ENCODE results near the gene SGCD. TPM values are rescaled to one million over a fixed set of nuclear protein-coding genes. Genes with fewer than 3 reads are reported as not detected.

The SGCD gene
- total RNA-seq, 4 donors from 2014 or later: 12.4 to 17.8 (median 13.4) TPM

DNA sequence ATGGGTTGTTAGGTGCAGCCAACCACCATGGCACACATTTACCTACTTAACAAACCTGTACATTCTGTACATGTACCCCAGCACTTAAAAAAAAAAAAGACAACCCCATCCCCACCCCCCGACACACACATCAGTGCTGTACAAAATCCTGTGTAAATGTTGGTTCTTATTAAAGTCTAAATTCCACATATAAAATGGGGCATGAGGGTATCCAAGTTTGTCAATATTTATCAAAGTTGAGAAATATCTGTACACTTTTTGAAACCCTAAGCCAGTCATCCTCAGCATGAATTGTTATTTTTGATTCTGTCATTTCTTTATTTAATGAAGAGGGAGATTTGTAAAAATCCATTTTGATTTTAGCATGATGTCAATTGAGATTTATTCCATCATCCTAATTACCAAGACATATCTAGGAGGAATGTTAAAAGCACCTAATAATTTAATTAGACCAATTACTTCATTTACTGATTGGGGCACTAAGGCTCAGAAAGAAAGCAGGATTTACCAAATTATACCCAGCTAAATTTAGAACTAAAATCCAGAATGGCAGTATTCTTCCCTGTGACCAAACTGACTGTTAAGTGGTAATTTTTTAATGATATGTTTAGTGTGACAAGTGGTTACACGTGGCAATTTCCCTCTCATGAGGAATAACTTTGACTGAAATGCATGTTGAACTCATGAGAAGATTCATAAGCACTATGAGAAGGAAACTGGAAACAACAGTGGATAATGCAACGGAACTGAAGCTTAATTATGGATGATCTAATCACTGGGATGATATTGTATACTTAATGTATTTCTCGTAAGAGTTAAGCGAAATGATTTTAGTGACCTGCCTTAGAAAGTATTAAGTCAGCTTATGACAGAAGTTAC, 195.9 kb downstream of the SGCD start:
- no peaks in the 10 kb centered on the region for H3K36me3 ChIP-seq
- H3K4me3 ChIP-seq: no peak overlapping the region
- no peak for TF ChIP-seq POLR2A (IDR thresholded peaks at IDR 0.05)
- no peaks in the 10 kb centered on the region for H3K27me3 ChIP-seq
- H3K4me1 ChIP-seq: no peaks in the 10 kb centered on the region
- peaks cover 0 to 10% (median 2%) of the 10 kb centered on the region in 4 donors for H3K9me3 ChIP-seq
- 78 to 79% methylated on average over 5 of the region's 5 CpGs for WGBS, 2 donors
- no peak overlapping the region for H3K27ac ChIP-seq
- no peak for DNase-seq (ENCODE audit: low spot score in 2 of 2)

DNA sequence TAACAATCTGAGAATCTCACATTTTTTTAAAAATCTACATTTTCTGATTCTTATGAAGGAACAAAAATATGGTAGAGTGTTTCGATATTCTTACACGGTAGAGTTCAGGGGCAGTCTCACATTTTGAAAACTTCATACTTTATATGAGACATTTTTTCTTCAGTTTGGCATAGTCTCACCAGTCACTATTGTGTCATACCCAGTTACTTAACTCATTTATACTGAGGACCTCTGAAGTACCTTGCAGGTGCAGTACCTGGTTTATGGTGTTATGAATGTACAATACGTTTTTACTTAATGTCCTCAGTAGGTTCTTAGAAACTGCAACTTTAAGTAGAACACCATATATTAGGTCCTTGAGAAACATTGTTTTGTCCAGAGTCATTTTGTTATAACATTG, 196.6 kb downstream of the SGCD start:
- 91% methylated on average over 3 of the region's 3 CpGs for WGBS, 2 donors
- H3K9me3 ChIP-seq: peaks cover 0 to 7% (median 0%) of the 10 kb centered on the region in 4 donors
- no peak overlapping the region for H3K27ac ChIP-seq
- TF ChIP-seq POLR2A (IDR thresholded peaks at IDR 0.05) (no peak), EP300 (IDR thresholded peaks at IDR 0.05) (no peak)
- TF ChIP-seq, protein P1, sequence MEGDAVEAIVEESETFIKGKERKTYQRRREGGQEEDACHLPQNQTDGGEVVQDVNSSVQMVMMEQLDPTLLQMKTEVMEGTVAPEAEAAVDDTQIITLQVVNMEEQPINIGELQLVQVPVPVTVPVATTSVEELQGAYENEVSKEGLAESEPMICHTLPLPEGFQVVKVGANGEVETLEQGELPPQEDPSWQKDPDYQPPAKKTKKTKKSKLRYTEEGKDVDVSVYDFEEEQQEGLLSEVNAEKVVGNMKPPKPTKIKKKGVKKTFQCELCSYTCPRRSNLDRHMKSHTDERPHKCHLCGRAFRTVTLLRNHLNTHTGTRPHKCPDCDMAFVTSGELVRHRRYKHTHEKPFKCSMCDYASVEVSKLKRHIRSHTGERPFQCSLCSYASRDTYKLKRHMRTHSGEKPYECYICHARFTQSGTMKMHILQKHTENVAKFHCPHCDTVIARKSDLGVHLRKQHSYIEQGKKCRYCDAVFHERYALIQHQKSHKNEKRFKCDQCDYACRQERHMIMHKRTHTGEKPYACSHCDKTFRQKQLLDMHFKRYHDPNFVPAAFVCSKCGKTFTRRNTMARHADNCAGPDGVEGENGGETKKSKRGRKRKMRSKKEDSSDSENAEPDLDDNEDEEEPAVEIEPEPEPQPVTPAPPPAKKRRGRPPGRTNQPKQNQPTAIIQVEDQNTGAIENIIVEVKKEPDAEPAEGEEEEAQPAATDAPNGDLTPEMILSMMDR (IDR thresholded peaks at IDR 0.05): no peak
- no peaks in the 10 kb centered on the region for H3K27me3 ChIP-seq
- DNase-seq (ENCODE audit: low spot score in 2 of 2): no peak
- H3K36me3 ChIP-seq: no peaks in the 10 kb centered on the region
- H3K4me1 ChIP-seq: no peaks in the 10 kb centered on the region
- H3K4me3 ChIP-seq: no peak overlapping the region

DNA sequence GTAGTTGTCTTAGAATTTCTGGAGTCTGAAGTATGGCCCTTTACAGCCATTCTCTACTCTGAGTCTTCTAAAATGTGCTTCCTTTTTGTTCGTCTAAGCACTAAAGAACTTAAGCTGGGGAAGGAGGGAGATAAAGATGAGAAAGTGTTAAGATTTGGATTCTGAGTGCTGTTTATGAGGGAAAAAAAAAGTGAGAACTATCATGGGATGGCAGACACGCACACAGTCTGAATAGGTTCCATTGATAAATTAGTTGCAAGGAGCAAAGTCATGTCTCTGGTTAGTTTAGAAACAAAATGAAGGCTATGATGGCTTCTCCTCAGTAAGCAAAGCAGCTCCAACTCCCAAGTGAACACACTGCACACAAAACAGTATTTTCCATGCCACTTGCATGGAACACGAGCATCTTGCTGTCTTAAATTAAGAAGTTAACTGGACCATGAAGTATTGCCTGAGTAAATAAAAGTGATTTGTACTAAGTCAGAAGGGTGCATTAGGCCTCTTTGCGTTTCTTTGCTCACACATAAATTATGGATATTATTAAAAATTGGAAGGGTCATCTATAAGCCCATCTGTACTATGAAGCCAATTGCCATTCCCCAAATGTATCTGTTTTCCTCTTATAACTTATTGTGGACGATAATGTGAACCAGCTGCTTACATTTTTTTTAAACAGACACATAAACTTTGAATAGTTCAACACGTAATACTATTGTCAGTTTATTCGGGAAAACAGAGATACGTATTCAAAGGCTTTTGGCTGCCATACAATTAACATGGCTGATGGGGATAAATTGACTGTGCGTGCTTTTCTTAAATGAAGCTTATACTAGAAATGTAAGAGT, 199.3 kb downstream of the SGCD start:
- TF ChIP-seq, protein P1 (IDR thresholded peaks at IDR 0.05): no peak
- no peak for TF ChIP-seq POLR2A (IDR thresholded peaks at IDR 0.05)
- no peak for TF ChIP-seq EP300 (IDR thresholded peaks at IDR 0.05)
- DNase-seq (ENCODE audit: low spot score in 2 of 2): no peak
- H3K4me1 ChIP-seq: no peaks in the 10 kb centered on the region
- H3K4me3 ChIP-seq: no peak overlapping the region
- H3K27me3 ChIP-seq: no peaks in the 10 kb centered on the region
- no peaks in the 10 kb centered on the region for H3K9me3 ChIP-seq
- H3K36me3 ChIP-seq: no peaks in the 10 kb centered on the region
- H3K27ac ChIP-seq: no peak overlapping the region
- 45 to 49% methylated on average over 9 of the region's 9 CpGs for WGBS, 2 donors

DNA sequence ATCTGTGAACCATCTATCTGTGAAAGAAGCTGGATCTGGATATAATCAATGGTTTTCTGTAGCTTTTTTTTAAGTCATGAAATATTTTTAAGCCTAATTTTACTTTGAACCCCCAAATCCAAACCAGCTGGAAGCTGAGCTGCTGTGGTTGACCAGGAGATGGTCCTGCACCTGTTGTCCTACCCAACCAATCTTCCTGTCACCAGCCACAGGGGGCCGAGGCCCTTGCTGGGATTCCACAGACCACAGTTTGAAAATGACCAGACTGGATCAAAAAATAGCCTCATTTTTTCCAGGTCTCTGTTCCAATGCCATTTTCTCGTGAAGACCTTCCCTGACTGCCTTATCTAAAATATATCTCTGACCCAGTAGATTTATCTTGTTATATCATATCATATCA, 200.6 kb downstream of the SGCD start:
- H3K4me3 ChIP-seq: no peak overlapping the region
- H3K36me3 ChIP-seq: no peaks in the 10 kb centered on the region
- no peak for TF ChIP-seq EP300 (IDR thresholded peaks at IDR 0.05)
- TF ChIP-seq, protein P1 (IDR thresholded peaks at IDR 0.05): no peak
- no peak for TF ChIP-seq POLR2A (IDR thresholded peaks at IDR 0.05)
- H3K27me3 ChIP-seq: no peaks in the 10 kb centered on the region
- 83 to 84% methylated on average over 2 of the region's 2 CpGs for WGBS, 2 donors
- no peak for DNase-seq (ENCODE audit: low spot score in 2 of 2)
- H3K4me1 ChIP-seq: no peaks in the 10 kb centered on the region
- H3K9me3 ChIP-seq: no peaks in the 10 kb centered on the region
- H3K27ac ChIP-seq: no peak overlapping the region

DNA sequence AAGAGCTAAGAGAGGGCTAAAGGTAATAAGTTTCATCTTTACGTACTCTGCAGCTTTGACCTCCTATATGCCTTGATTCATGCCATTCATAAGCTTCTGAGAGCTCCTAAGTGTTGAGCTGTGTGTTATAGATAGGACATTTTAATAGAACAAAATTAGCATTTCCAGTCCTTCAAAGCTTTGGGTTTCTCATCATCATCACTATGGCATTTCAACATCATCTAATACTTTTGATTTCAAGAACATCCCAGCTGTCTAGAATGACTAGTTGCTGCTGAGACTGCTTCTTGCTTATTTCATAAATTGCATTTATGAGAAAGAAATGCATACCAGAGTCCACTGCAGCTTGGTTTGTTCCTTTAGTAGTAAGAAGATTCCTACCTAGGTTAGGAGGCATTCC, 201.7 kb downstream of the SGCD start:
- TF ChIP-seq, protein P1 (IDR thresholded peaks at IDR 0.05): no peak
- TF ChIP-seq EP300 (IDR thresholded peaks at IDR 0.05): no peak
- TF ChIP-seq POLR2A (IDR thresholded peaks at IDR 0.05): no peak
- no peaks in the 10 kb centered on the region for H3K36me3 ChIP-seq
- 83 to 96% methylated on average over 1 of the region's 1 CpG for WGBS, 2 donors

More for the DNA sequence above, 201.7 kb downstream of the SGCD start:
- Histone ChIP-seq H3K27me3 (no peaks in the 10 kb centered on the region), H3K4me3 (no peak overlapping the region), H3K27ac (no peak overlapping the region), H3K4me1 (no peaks in the 10 kb centered on the region), H3K9me3 (no peaks in the 10 kb centered on the region)
- no peak for DNase-seq (ENCODE audit: low spot score in 2 of 2)
